NK-92 (cell line): ENCODE data around the gene KLKB1.
"Not testable (repeated sequence)": the region's sequence is repeated elsewhere in the genome, so short reads cannot be mapped to it uniquely, and the experiment has no call there.

Source experiments
- DNase-seq: peaks from one replicate; lab custom pipeline; 2025; ENCODE audit not compliant: unreplicated experiment; lab: John Stamatoyannopoulos, UW

The KLKB1 gene

GRCh38 chr4:186226521-186227189, 652 bp upstream of the KLKB1 start:
- DNase-seq = no peak

- no peak for DNase-seq
Observed at GRCh38 chr4:186227744-186228513, 622 bp downstream of the KLKB1 start.

- DNase-seq = no peak
Observed at GRCh38 chr4:186228514-186228894, 1.2 kb downstream of the KLKB1 start.

GRCh38 chr4:186234367-186234766, 7.1 kb downstream of the KLKB1 start:
- DNase-seq = no peak

GRCh38 chr4:186236126-186236525, 8.8 kb downstream of the KLKB1 start:
- DNase-seq = no peak

- DNase-seq = no peak
Observed at GRCh38 chr4:186240452-186240847, 13.1 kb downstream of the KLKB1 start.

GRCh38 chr4:186240848-186241491, 13.7 kb downstream of the KLKB1 start:
- no peak for DNase-seq

GRCh38 chr4:186241616-186242015, 14.3 kb downstream of the KLKB1 start:
- DNase-seq = no peak

- DNase-seq = not testable (repeated sequence)
Observed at GRCh38 chr4:186242031-186242430, 14.7 kb downstream of the KLKB1 start.

- no peak for DNase-seq
Observed at GRCh38 chr4:186243331-186243730, 16.0 kb downstream of the KLKB1 start.

- no peak for DNase-seq
Observed at GRCh38 chr4:186244835-186245234, 17.5 kb downstream of the KLKB1 start.

GRCh38 chr4:186247062-186247752, 19.9 kb downstream of the KLKB1 start:
- not testable (repeated sequence) for DNase-seq

GRCh38 chr4:186248643-186249042, 21.3 kb downstream of the KLKB1 start:
- no peak for DNase-seq

- no peak for DNase-seq
Observed at GRCh38 chr4:186249785-186250754, 22.8 kb downstream of the KLKB1 start.

GRCh38 chr4:186250760-186251159, 23.5 kb downstream of the KLKB1 start:
- no peak for DNase-seq

GRCh38 chr4:186255122-186255521, 27.8 kb downstream of the KLKB1 start:
- no peak for DNase-seq

- DNase-seq = no peak
Observed at GRCh38 chr4:186258216-186258811, 31.0 kb downstream of the KLKB1 start.

GRCh38 chr4:186260117-186260503, 32.8 kb downstream of the KLKB1 start:
- no peak for DNase-seq

- DNase-seq = no peak
Observed at GRCh38 chr4:186260504-186261448, 33.5 kb downstream of the KLKB1 start.
